ENCODE results near the gene CHRNA3.
A peak's percentile ranks its signal among the peaks of the same experiment; 100 is the strongest.

Gene CHRNA3

DNA sequence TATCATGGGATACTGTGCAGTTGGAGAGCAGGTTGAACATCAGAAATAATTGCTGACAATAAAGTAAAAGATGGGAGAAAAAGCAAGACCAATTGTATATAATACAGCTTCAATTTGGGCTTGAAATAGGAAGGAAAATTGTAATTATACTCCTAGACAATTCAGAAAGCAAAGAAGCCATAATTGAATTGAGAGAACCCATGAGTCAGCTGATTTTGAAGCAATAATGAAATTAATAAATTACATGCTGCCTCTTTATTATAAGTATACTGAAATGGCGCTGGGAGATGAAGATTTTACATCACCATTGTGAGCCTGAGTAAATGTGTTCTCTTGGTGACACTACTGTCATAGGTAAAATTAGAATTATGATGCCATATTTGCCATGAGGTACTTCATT, 23.2 kb downstream of the CHRNA3 start:
- no peak overlapping the region for H3K4me3 ChIP-seq (ENCODE audit: low read depth, low read length)
- H3K4me1 ChIP-seq (ENCODE audit: control insufficient read depth, insufficient read depth, low read length, unreplicated experiment), result no peaks in the 10 kb centered on the region
- H3K79me2 ChIP-seq (ENCODE audit: control insufficient read depth, insufficient read depth, low read length, unreplicated experiment), result no peaks in the 10 kb centered on the region
- no peaks in the 10 kb centered on the region for H3K27me3 ChIP-seq (ENCODE audit: insufficient read depth, low read length)
- no peak overlapping the region for H2AFZ ChIP-seq (ENCODE audit: low read length, unreplicated experiment)
- H3K27ac ChIP-seq (ENCODE audit: low read depth, low read length), result no peak overlapping the region
- H3K36me3 ChIP-seq (ENCODE audit: insufficient read depth, low read length), result no peaks in the 10 kb centered on the region

DNA sequence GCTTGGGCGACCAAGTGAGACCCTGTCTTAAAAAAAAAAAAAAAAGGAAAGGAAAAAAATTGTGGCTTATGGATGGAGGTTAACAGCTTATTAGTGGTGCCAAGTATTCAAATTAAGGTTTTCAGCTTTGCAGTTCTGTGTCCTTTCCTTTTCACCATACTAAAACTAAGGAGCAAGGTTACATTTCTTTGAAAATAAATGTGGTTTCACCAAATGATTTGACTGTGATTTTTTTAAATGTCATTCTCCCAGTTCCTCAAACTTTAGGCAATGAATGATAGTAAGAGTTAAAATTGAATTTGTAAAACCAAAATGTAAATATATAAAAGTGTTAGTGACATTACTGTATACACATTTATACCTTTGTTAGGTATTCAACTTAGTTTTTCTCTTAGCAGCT, 45.9 kb downstream of the CHRNA3 start:
- Histone ChIP-seq H2AFZ (ENCODE audit: low read length, unreplicated experiment) (no peak overlapping the region), H3K27me3 (ENCODE audit: insufficient read depth, low read length) (no peaks in the 10 kb centered on the region), H3K4me3 (ENCODE audit: low read depth, low read length) (no peak overlapping the region), H3K79me2 (ENCODE audit: control insufficient read depth, insufficient read depth, low read length, unreplicated experiment) (no peaks in the 10 kb centered on the region), H3K36me3 (ENCODE audit: insufficient read depth, low read length) (no peaks in the 10 kb centered on the region), H3K27ac (ENCODE audit: low read depth, low read length) (no peak overlapping the region), H3K4me1 (ENCODE audit: control insufficient read depth, insufficient read depth, low read length, unreplicated experiment) (no peaks in the 10 kb centered on the region)

DNA sequence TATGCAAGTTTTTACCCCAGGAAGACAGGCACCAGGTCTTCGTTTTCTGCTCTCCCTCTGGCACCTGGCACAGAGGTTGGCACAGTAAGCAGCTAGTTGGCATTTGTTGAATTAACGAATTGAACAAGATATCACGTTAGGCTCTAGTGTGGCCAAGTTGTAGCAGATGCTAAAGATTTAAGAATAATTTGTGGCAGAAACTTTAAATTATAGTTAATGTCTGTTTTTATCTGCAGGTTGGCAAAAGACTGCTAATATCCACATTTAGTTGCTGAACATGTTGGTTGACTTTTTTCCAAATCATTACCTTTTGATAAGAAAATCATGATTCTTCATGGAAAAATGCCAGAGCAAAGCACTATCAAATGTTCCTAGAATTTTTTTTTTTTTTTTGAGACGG, 47.4 kb downstream of the CHRNA3 start:
- Histone ChIP-seq H2AFZ (ENCODE audit: low read length, unreplicated experiment) (no peak overlapping the region), H3K4me3 (ENCODE audit: low read depth, low read length) (no peak overlapping the region), H3K79me2 (ENCODE audit: control insufficient read depth, insufficient read depth, low read length, unreplicated experiment) (no peaks in the 10 kb centered on the region), H3K27ac (ENCODE audit: low read depth, low read length) (no peak overlapping the region), H3K27me3 (ENCODE audit: insufficient read depth, low read length) (no peaks in the 10 kb centered on the region), H3K4me1 (ENCODE audit: control insufficient read depth, insufficient read depth, low read length, unreplicated experiment) (no peaks in the 10 kb centered on the region), H3K36me3 (ENCODE audit: insufficient read depth, low read length) (no peaks in the 10 kb centered on the region)

DNA sequence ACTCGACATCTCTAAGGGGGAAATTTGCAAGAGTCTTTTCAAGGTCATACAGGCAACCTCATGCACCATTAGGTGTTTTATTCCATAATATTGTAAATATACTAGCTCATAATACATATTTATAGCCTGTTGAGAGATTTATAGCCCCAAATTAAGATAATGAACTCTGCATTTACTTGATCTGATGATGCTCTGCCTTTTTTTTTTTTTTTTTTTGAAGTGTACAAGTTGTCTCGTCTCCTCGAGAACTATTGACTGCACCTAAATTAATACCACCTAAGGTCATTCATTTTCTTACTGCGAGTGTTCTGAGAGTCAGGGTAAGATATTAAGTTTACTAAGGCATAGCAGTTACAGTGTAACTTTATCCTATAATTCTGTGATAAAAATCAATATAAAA, 49.4 kb downstream of the CHRNA3 start:
- Histone ChIP-seq H3K27ac (ENCODE audit: low read depth, low read length) (no peak overlapping the region), H3K4me1 (ENCODE audit: control insufficient read depth, insufficient read depth, low read length, unreplicated experiment) (peaks cover 3% of the 10 kb centered on the region), H3K79me2 (ENCODE audit: control insufficient read depth, insufficient read depth, low read length, unreplicated experiment) (no peaks in the 10 kb centered on the region), H3K27me3 (ENCODE audit: insufficient read depth, low read length) (no peaks in the 10 kb centered on the region), H2AFZ (ENCODE audit: low read length, unreplicated experiment) (no peak overlapping the region), H3K4me3 (ENCODE audit: low read depth, low read length) (no peak overlapping the region), H3K36me3 (ENCODE audit: insufficient read depth, low read length) (no peaks in the 10 kb centered on the region)

DNA sequence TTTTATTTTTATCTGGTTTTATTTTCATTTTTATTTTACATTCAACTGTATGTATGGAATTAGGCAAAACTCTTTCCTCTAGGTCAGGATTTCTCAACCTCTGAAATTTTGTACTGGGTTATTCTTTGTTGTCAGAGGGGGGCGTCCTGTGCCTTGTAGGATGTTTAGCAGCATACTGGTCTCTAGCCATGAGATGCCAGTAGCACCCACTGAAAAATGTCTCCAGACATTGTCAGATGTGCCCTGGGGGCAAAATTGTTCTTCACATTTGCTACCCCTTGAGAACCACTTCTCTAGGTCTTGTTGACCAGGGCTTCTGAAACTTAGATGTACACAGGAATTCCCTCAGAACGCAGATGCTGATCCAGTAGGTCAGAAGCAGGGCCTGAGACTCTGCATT, 50.1 kb downstream of the CHRNA3 start:
- Histone ChIP-seq H3K36me3 (ENCODE audit: insufficient read depth, low read length) (no peaks in the 10 kb centered on the region), H2AFZ (ENCODE audit: low read length, unreplicated experiment) (no peak overlapping the region), H3K27ac (ENCODE audit: low read depth, low read length) (no peak overlapping the region), H3K4me3 (ENCODE audit: low read depth, low read length) (no peak overlapping the region), H3K4me1 (ENCODE audit: control insufficient read depth, insufficient read depth, low read length, unreplicated experiment) (peaks cover 3% of the 10 kb centered on the region), H3K27me3 (ENCODE audit: insufficient read depth, low read length) (no peaks in the 10 kb centered on the region), H3K79me2 (ENCODE audit: control insufficient read depth, insufficient read depth, low read length, unreplicated experiment) (no peaks in the 10 kb centered on the region)

DNA sequence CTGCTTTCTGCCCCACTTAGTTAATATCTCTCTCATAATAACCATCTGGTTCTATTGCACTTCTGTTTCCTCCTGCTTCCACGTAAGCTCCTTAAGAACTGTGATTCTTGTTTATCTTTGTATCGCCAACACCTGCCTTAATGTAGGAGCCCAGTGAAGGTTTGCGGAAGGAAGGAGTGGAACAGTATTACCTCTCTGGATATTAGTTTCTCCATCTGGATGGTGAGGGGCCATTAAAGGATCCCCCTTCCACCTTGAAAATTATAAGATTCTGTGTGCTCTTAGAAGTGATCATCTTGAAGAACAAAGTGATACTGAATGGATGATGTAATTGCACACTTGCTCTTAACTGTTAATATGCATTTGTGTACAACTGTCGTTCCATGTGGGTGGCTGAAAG, 53.3 kb downstream of the CHRNA3 start:
- Histone ChIP-seq H3K27ac (ENCODE audit: low read depth, low read length) (no peak overlapping the region), H3K27me3 (ENCODE audit: insufficient read depth, low read length) (0 out of 2 replicates have a peak, but pooled peaks cover 3% of the 10 kb centered on the region), H3K4me1 (ENCODE audit: control insufficient read depth, insufficient read depth, low read length, unreplicated experiment) (peaks cover 3% of the 10 kb centered on the region), H3K4me3 (ENCODE audit: low read depth, low read length) (no peak overlapping the region), H2AFZ (ENCODE audit: low read length, unreplicated experiment) (no peak overlapping the region), H3K36me3 (ENCODE audit: insufficient read depth, low read length) (no peaks in the 10 kb centered on the region), H3K79me2 (ENCODE audit: control insufficient read depth, insufficient read depth, low read length, unreplicated experiment) (no peaks in the 10 kb centered on the region)

DNA sequence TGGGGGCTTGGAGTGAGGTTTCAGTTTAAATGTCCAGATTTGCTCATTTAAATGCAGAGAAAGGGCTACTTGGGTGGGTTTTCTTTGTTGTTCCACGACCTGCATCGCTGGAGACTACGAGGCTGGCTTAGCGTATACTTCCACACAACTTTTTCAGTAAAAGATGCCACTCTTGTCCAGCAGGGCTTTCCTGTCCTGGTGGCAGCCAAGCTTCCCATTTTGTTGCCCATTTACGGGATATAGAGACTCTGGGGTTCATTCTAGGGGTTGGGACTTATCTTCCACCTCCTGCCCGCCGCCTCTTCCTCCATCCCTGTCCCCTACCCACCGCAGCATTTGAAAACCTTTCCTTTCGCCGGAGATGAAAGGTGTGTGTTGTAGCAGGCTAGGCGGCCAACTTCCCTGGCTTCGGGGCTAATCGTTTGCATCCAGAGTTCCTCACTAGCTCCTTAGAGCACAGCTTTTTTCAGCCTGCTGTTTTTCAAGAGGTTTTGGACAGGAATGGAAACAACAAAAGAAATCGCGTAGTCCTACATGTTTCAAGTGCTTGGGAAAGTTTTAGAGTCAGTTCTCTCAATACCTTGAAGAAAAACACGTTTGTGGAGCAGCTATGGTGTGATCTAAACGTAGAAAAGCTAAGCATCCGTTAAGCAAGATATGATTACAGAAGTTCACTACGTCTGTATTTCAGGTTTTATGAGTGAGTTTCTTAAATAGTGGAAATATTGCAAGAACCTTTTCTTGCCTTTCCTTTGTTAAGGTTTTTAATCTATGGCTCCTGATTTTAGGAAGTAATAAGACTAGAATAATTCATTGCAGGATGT, 54.6 kb downstream of the CHRNA3 start:
- peaks cover 3% of the 10 kb centered on the region for H3K4me1 ChIP-seq (ENCODE audit: control insufficient read depth, insufficient read depth, low read length, unreplicated experiment)
- peak overlapping the region; percentile 100 for H2AFZ ChIP-seq (ENCODE audit: low read length, unreplicated experiment)
- H3K27me3 ChIP-seq (ENCODE audit: insufficient read depth, low read length), result 0 out of 2 replicates have a peak, but pooled peaks cover 3% of the 10 kb centered on the region
- no peaks in the 10 kb centered on the region for H3K79me2 ChIP-seq (ENCODE audit: control insufficient read depth, insufficient read depth, low read length, unreplicated experiment)
- H3K27ac ChIP-seq (ENCODE audit: low read depth, low read length), result no peak overlapping the region
- H3K4me3 ChIP-seq (ENCODE audit: low read depth, low read length), result peak overlapping the region; percentile 78
- H3K36me3 ChIP-seq (ENCODE audit: insufficient read depth, low read length), result no peaks in the 10 kb centered on the region

DNA sequence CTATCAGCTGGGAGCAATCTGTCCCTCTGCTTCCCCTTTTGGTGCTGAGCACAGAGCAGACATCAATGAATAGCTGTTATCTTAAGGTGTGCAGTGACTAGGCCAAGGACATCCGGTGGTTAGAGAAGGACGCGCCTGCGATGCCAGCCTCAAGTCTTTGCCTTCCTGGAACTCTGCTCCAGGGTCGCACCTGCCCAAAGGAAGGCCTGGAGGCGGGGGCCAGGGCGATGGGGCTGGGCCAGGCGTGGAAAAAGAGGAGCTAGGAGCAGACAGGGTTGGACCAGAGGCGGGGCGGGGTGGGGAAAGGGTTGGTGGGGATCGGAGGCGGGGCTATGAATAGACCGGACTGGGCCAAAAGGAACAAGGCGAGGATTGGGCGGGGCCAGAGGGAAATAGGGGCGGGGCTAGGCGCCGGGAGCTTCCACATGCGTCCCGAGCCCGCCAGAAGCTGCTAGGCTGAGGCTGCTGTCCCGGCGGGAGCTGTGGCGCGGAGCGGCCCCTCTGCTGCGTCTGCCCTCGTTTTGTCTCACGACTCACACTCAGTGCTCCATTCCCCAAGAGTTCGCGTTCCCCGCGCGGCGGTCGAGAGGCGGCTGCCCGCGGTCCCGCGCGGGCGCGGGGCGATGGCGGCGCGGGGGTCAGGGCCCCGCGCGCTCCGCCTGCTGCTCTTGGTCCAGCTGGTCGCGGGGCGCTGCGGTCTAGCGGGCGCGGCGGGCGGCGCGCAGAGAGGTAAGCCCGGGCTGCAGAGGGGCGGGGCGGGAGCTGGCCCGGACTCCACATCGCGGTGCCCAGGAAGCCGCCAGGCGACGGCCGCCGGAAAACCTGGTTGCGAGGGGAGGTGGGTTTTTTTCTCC, 55.5 kb downstream of the CHRNA3 start, which contains the start of gene CHRNA5:
CHRNA5 (plus strand) TSS at position 424 of the 854 bp plus-strand sequence; CDS start at position 624, 200 bp downstream.
- Histone ChIP-seq H3K36me3 (ENCODE audit: insufficient read depth, low read length) (no peaks in the 10 kb centered on the region), H3K4me1 (ENCODE audit: control insufficient read depth, insufficient read depth, low read length, unreplicated experiment) (peaks cover 3% of the 10 kb centered on the region), H2AFZ (ENCODE audit: low read length, unreplicated experiment) (peak within 1 kb of the TSS; percentile 100), H3K4me3 (ENCODE audit: low read depth, low read length) (peak within 1 kb of the TSS; percentile 78), H3K27ac (ENCODE audit: low read depth, low read length) (no peak within 1 kb of the TSS), H3K27me3 (ENCODE audit: insufficient read depth, low read length) (0 out of 2 replicates have a peak, but pooled peaks cover 3% of the 10 kb centered on the region), H3K79me2 (ENCODE audit: control insufficient read depth, insufficient read depth, low read length, unreplicated experiment) (no peaks in the 10 kb centered on the region)

DNA sequence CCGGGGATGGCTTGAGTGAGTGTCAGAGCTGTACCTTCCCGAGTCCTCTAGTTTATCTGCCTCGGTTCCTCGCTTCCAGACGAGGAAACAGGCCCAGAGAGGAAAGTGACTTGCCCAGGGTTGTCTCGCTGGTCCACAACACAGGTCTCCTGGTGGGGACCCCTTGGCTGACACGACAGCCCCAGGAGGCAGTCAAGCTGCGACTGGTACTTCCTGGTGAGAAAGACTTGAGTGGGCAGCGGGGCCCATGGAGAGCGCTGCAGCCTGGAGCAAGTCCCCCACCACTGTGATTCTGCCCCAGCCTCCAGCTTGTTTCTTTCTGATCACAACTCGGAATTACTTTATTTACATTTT, 56.1 kb downstream of the CHRNA3 start:
- H3K79me2 ChIP-seq (ENCODE audit: control insufficient read depth, insufficient read depth, low read length, unreplicated experiment), result no peaks in the 10 kb centered on the region
- peaks cover 3% of the 10 kb centered on the region for H3K4me1 ChIP-seq (ENCODE audit: control insufficient read depth, insufficient read depth, low read length, unreplicated experiment)
- no peak overlapping the region for H2AFZ ChIP-seq (ENCODE audit: low read length, unreplicated experiment)
- no peaks in the 10 kb centered on the region for H3K36me3 ChIP-seq (ENCODE audit: insufficient read depth, low read length)
- peak overlapping the region; percentile 78 for H3K4me3 ChIP-seq (ENCODE audit: low read depth, low read length)
- H3K27ac ChIP-seq (ENCODE audit: low read depth, low read length), result no peak overlapping the region
- 0 out of 2 replicates have a peak, but pooled peaks cover 3% of the 10 kb centered on the region for H3K27me3 ChIP-seq (ENCODE audit: insufficient read depth, low read length)

DNA sequence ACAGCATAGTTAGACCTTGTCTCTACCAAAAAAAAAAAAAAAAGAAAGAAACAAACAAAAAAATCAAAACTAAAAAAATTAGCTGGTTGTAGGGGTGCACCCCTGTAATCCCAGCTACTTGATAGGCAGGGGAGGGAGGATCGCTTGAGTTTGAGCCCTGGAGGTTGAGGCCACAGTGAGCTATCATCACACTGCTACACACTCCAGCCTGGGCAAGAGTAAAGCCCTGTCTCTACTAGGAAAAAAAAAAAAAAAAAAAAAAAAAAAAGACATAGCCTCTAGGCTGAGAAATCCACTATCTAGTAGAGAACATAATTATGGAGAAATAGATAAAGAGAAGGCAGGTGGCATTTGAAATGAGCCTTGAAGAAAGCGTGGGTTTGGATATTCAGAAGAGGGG, 57.7 kb downstream of the CHRNA3 start:
- 0 out of 2 replicates have a peak, but pooled peaks cover 3% of the 10 kb centered on the region for H3K27me3 ChIP-seq (ENCODE audit: insufficient read depth, low read length)
- no peak overlapping the region for H3K4me3 ChIP-seq (ENCODE audit: low read depth, low read length)

More for the DNA sequence above, 57.7 kb downstream of the CHRNA3 start:
- Histone ChIP-seq H3K27ac (ENCODE audit: low read depth, low read length) (no peak overlapping the region), H2AFZ (ENCODE audit: low read length, unreplicated experiment) (no peak overlapping the region), H3K36me3 (ENCODE audit: insufficient read depth, low read length) (no peaks in the 10 kb centered on the region), H3K4me1 (ENCODE audit: control insufficient read depth, insufficient read depth, low read length, unreplicated experiment) (peaks cover 3% of the 10 kb centered on the region), H3K79me2 (ENCODE audit: control insufficient read depth, insufficient read depth, low read length, unreplicated experiment) (no peaks in the 10 kb centered on the region)
